HEK293 (cell line): ENCODE results near the gene BRSK1.

Source experiments
- CTCF ChIP-seq: fragments of 450-650 bp; formaldehyde crosslinking; IDR thresholded peaks from 2 replicates; pipeline ENCODE4 v1.5.1; 2016; ENCODE audit warnings: missing biosample characterization, missing genetic modification characterization
- ZNF274 ChIP-seq, 2 experiments: fragments of 200-500 bp in 1 of 2; fragments of 450-650 bp in 1 of 2; sonication (Bioruptor generic) in 1 of 2; formaldehyde crosslinking in 1 of 2; IDR thresholded peaks; 2 replicates each; pipeline versions ENCODE4 v1.5.1 to v1.6.1; 2014 to 2016; ENCODE audit warnings: borderline replicate concordance in 1 of 2, inconsistent platforms in 1 of 2, low read length in 1 of 2, missing biosample characterization in 1 of 2, missing genetic modification characterization in 1 of 2
- ZNF510 ChIP-seq: fragments of 450-650 bp; formaldehyde crosslinking; IDR thresholded peaks from 2 replicates; pipeline ENCODE4 v1.5.1; 2018; ENCODE audit warnings: mild to moderate bottlenecking, missing genetic modification characterization, missing biosample characterization; ENCODE audit not compliant: insufficient replicate concordance
- ZNF76 ChIP-seq: fragments of 450-650 bp; formaldehyde crosslinking; IDR thresholded peaks from 2 replicates; pipeline ENCODE4; 2016; ENCODE audit warnings: low read depth, missing biosample characterization, missing genetic modification characterization, borderline replicate concordance

GRCh38 chr19:55249841-55250240, 34.0 kb upstream of the BRSK1 start:
- no peak for TF ChIP-seq ZNF76
- no peak for TF ChIP-seq ZNF274 (IDR thresholded peaks at IDR 0.05; ENCODE audit: low read length)
- no peak for TF ChIP-seq ZNF274 (tag by site-specific recombination; IDR thresholded peaks at IDR 0.05; ENCODE audit: borderline replicate concordance)
- no peak for TF ChIP-seq CTCF (tag by site-specific recombination)
- no peak for TF ChIP-seq ZNF510
